SH-SY5Y (cell line): ENCODE measurements around the gene CAB39L.

Source experiments
- GATA2 ChIP-seq: IDR thresholded peaks from 2 replicates; pipeline ENCODE4 v1.6.1; 2011; ENCODE audit warnings: mild to moderate bottlenecking, low read depth, low read length
- GATA3 ChIP-seq: IDR thresholded peaks from 2 replicates; pipeline ENCODE4 v1.6.1; 2011; ENCODE audit warnings: low read depth, mild to moderate bottlenecking, low read length, moderate library complexity

The CAB39L gene

DNA sequence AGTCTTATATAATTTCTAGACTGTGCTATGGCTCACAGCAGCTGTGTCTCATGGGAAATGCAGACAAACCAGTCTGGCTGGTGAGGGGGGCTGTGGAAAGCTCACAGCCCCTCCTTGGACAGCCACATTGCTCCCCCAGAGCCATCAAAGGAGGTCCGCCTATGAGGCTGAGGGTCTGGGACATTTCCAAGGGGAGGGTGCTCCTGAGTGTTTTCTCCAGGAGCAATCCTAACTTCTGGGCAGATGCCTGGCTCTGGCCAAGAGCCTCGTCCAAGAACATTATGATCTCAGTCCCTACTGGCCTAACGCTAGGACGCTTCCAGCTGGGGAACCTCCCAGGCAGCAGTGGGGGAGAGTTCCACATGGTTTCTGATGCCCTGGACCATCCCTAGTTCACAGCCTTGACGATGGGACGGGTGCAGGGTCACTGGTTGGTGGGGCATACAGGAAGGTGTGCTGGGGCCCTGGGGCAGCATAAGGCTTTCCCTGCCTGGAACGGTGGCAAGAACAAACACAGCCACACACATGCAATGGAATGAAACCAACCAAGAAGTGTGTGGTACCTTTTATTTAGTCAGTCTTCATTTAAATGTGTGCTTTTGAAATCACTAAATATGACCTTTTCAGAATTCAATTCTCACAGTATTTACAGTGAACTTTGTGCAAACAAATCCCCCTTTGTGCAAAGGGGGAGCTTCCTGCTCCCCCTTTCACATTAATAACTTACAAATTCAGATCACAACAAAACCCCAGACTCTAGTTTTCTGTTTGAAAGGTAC lies 135.6 kb downstream of the CAB39L start:
- no peak for TF ChIP-seq GATA3
- TF ChIP-seq GATA2, result no peak

DNA sequence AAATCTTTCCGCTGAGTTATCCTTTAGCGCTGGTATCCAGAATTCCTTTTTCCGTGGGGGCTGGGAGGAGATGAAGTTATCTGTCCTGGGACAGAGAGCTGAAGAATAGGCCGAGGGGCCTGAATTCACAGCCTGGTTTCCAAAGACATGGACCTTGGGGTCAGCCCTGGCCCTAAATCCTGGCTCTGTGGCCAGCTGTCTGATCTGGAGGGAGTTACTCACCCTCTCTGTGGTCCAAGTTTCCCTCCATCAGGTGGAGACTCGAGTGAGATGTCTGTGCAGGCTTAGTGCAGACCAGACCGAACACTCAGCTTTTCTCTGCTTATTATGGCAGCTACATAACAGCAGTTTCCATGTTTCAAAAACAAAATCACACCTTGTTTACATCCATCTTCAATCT lies 136.5 kb downstream of the CAB39L start:
- TF ChIP-seq GATA3, result no peak
- TF ChIP-seq GATA2, result no peak

- TF ChIP-seq GATA2 (no peak), GATA3 (no peak)
Observed at GRCh38 chr13:49305792-49306425, 138.0 kb downstream of the CAB39L start.

GRCh38 chr13:49304763-49305700 lies 138.8 kb downstream of the CAB39L start:
- TF ChIP-seq GATA3 (no peak), GATA2 (no peak)

DNA sequence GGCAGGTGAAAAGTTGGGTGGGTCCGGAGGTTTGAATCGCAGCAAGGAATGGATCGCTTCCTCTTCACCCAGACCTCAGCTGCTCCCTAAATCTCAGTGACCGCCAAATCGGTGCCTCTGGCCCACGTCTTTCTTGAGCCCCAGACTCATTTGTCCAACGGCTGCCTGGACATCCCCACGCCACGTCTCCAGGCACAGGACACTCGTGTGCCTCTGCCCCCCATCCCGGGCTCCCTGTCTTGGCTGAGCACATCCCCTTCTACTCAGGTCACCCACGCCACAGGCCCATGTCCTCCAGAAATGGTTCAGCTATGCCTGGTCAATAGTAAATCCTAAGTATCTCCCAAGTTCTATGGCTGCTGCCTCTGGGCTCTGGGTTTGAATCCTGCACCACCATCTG lies 139.5 kb downstream of the CAB39L start:
- TF ChIP-seq GATA3, result no peak
- TF ChIP-seq GATA2, result no peak

DNA sequence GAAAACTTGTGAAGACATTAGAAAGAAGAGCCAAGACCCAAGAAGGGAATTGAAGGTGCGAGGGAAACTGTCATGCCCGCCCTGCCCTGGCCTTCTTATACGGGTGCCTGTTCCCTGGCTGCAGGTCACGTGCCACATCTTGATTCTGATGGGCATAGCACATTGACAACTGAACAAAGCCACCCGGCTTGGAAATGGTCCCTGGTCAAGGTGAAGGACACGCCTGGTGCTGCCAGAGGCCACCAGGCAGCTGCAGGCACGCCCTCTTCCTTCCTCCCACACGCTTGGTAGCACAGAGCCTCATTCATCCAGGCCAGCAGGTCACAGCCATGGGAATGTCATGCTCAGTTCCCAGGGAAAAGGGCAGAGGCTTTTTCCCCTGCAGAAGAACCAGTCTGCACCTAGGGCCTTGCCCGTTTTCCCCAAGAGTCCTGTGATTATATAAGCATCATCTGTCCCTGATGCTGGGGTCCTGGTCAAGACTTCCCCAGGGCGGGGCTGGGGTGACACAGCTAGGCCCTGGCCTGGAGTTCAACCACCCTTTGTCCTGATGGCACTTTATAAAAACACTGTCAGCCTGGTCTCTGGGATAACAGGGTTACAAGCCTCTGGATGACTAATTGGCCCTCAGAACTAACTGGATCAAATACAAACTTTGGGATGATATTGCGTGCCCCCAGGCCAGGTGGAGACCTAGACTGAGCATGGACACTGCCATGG lies 140.2 kb downstream of the CAB39L start:
- TF ChIP-seq GATA3 (no peak), GATA2 (no peak)

DNA sequence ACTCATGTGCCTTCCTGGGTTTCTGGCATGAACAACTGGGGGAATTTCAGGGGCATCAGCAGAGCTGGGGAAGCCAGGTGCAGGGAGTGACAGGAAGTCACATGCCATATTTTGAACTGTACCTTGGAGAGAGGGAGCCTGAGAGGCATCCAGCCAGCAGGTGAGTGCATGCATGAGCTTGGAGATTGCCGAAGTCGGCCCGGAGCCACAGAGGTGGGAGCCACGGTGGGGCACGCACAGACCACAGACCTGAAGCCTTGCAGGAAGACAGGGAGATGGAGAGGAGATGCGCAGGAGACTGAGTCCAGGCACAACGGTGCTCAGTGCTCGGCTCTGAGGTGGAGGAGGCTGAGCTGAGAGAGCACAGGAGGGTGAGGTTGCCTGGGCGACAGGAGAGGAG lies 141.0 kb downstream of the CAB39L start:
- no peak for TF ChIP-seq GATA3
- TF ChIP-seq GATA2, result no peak

DNA sequence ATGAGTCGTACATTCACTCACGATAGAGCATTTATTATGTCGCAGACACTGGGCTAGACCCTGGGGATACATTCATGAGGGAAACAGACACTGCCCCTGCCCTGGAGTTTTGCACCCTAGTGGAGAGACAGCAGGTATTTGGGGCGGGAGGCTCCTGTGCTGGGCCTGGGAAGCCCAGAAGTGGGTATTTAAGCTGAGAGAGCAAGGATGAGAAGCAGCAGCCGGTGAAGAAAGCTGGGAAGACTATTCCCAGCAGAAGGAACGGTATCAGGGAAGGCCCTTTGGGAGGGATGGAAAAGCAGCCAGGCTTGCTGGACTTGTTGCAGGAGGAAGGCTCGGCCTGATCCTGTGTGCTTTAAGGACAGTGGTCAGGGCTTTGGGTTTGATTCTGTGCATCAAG lies 141.6 kb downstream of the CAB39L start:
- TF ChIP-seq GATA3 (no peak), GATA2 (no peak)

- TF ChIP-seq GATA3 (no peak), GATA2 (no peak)
Observed at GRCh38 chr13:49300739-49301589, 142.9 kb downstream of the CAB39L start.

DNA sequence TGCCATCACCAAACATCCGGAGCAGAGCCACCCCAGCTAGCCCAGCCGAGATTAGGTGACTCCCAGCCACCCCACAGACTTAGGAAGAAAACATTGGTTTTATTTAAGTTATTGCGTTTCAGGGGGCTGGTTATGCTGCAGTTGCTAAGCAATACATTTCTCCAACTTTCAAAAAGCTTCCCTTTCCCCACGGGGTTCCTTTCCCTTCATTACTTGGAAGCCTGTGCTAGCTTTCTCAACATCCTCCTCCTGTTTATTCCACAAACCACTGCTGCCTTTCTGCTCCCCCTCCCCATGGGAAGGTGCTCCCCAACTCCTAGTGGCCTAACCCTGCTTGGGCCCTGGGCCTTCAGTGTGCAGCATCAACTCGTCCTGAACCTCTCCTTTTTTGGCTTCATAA lies 143.6 kb downstream of the CAB39L start:
- TF ChIP-seq GATA3, result no peak
- no peak for TF ChIP-seq GATA2

GRCh38 chr13:49298903-49299605 lies 144.8 kb downstream of the CAB39L start:
- TF ChIP-seq GATA2 (no peak), GATA3 (no peak)

- TF ChIP-seq GATA2 (no peak), GATA3 (no peak)
Observed at GRCh38 chr13:49298416-49298815, 145.4 kb downstream of the CAB39L start.
